ENCODE results near the gene RCN2.

RCN2 gene

DNA sequence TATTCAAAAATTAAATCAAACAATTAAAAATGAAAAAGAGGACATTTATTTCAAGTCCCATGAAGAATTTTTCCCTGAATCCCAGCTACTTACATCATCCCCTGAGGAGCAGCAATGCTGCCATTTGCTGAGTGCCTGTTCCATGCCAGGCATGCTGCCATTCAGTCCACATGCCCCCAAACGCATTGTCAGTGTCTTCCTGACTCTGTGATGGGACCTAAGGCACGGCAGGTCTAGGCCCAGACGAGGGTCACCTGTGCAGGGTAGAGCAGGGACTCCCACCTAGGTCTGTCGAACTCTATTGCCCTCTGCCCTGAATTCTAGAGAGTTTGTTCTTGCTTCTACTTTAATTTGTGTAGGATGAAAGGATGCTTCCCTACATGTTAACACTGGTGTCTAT is 70.4 kb downstream of the RCN2 start:
- no peak for TF ChIP-seq CTCF (IDR thresholded peaks at IDR 0.05)
- intact Hi-C loops (cut with DNase I; ENCODE audit: low total_unique reads): no loop called here
- H3K27me3 ChIP-seq: no peaks in the 10 kb centered on the region
- H3K36me3 ChIP-seq: no peaks in the 10 kb centered on the region
- no peak overlapping the region for H3K27ac ChIP-seq
- peaks cover 0 to 6% (median under 1%) of the 10 kb centered on the region in 4 donors for H3K4me1 ChIP-seq
- H3K4me3 ChIP-seq: no peak overlapping the region
- peak in 1 of 2 donors; percentile 34 for DNase-seq
- H3K9me3 ChIP-seq: no peaks in the 10 kb centered on the region

DNA sequence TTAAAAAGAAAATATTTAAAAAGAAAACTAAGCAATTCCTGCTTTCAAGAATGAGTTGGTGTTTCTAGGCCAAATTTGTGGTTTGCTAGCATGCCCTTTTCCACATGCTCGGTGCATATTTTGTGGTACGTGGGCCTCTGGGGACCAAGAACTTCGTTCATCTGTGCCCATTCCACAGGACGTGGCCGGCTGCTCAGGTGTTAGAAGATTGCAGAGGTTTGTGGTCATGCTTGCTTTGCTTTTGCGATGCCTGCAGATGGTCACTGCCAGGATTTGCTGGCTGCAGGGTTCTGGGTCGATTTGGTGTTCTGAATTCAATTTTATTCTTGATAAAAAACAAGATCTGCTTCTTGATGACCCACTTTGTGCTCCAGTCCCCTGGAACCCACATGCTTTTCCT is 70.9 kb downstream of the RCN2 start:
- intact Hi-C loops (cut with DNase I; ENCODE audit: low total_unique reads): no loop called here
- Histone ChIP-seq H3K4me3 (no peak overlapping the region), H3K36me3 (no peaks in the 10 kb centered on the region), H3K9me3 (no peaks in the 10 kb centered on the region), H3K27ac (no peak overlapping the region), H3K27me3 (no peaks in the 10 kb centered on the region), H3K4me1 (peaks cover 0 to 5% (median 0%) of the 10 kb centered on the region in 4 donors)
- no peak for TF ChIP-seq CTCF (IDR thresholded peaks at IDR 0.05)
- no peak for DNase-seq

DNA sequence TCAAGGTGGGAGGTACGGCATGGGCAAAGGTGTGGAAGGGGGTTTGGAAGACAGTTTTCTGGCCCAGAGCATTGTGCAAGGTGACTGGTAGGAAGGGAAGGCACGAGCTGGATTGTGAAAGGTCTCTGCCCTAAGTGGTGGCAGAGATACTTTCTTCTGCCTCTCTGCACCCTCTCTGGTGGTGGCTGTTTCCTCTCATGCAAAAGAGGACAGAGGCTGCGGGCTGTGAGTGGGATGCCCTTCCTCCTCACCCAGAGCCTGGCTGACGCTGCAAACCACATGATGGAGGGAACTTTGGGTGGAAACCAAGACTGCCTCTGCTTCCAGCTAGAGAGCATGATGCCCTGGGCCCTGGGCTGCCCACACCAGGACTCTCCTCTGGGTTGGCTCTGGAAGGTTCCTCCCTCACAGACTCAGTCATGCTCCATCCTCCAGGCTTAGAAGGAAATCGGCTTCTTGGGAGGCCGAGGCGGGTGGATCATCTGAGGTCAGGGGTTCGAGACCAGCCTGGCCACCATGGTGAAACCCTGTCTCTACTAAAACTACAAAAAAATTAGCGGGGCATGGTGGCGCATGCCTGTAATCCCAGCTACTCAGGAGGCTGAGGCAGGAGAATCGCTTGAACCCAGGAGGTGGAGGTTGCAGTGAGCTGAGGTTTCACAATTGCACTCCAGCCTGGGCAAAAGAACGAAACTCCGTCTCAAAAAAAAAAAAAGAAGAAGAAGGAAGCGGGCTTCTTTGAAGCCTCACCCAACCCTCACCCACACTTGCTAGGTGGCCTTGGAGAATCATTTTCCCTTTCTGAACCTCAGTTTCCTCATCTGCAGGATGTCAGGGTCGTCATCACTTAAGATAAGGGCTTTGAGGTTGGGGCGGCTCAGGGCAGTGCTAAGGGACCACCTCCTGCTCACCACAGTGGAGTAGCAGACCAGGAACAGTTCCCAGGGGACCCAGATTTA is 71.7 kb downstream of the RCN2 start:
- H3K4me1 ChIP-seq: peaks cover 0 to 5% (median 0%) of the 10 kb centered on the region in 4 donors
- intact Hi-C loops (cut with DNase I; ENCODE audit: low total_unique reads): no loop called here
- H3K36me3 ChIP-seq: no peaks in the 10 kb centered on the region
- H3K27me3 ChIP-seq: no peaks in the 10 kb centered on the region
- no peak overlapping the region for H3K27ac ChIP-seq
- peak; percentile 77 to 79 for DNase-seq
- H3K4me3 ChIP-seq: no peak overlapping the region
- TF ChIP-seq CTCF (IDR thresholded peaks at IDR 0.05): no peak
- H3K9me3 ChIP-seq: no peaks in the 10 kb centered on the region

Data from tibial artery (tissue), 4 donors.